ENCODE measurements around the gene NXPH3. TPM values are rescaled to one million over a fixed set of nuclear protein-coding genes. Genes with fewer than 3 reads are reported as not detected.

The NXPH3 gene
- total and polyA plus RNA-seq, 8 donors, result 0.19 to 1.1 (median 0.33) TPM

DNA sequence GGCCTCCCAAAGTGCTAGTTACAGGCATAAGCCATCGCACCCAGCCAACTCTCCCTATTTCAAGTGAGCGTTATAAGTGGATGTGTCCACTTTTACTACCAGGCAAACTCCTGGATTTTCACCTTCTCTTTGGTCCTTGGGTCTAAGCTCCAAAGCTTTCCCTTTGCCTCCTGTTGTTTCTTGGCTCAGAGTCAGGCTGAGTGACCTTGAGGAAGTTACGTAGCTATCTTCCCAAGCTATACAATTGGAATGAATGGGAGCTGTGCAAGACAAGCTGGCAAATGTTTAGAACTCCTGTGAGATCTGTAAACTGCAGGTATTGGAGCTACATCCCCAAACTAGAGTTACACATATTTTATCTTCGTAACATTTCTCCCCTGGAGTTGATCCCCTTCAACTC, 20.3 kb downstream of the NXPH3 start:
- Histone ChIP-seq H3K27me3 (no peaks in the 10 kb centered on the region), H3K4me3 (no peak overlapping the region), H3K4me1 (no peaks in the 10 kb centered on the region), H3K36me3 (peaks cover 2 to 16% (median 11%) of the 10 kb centered on the region in 3 donors), H3K9me3 (no peaks in the 10 kb centered on the region), H3K27ac (no peak overlapping the region)
- no peak for ATAC-seq
- intact Hi-C loops (cut with DNase I), result no loop called here
- no peak for DNase-seq
- WGBS, 2 donors, result 77 to 78% methylated on average over 4 of the region's 4 CpGs
- FAIRE-seq, result no peak
- TF ChIP-seq, protein P1, sequence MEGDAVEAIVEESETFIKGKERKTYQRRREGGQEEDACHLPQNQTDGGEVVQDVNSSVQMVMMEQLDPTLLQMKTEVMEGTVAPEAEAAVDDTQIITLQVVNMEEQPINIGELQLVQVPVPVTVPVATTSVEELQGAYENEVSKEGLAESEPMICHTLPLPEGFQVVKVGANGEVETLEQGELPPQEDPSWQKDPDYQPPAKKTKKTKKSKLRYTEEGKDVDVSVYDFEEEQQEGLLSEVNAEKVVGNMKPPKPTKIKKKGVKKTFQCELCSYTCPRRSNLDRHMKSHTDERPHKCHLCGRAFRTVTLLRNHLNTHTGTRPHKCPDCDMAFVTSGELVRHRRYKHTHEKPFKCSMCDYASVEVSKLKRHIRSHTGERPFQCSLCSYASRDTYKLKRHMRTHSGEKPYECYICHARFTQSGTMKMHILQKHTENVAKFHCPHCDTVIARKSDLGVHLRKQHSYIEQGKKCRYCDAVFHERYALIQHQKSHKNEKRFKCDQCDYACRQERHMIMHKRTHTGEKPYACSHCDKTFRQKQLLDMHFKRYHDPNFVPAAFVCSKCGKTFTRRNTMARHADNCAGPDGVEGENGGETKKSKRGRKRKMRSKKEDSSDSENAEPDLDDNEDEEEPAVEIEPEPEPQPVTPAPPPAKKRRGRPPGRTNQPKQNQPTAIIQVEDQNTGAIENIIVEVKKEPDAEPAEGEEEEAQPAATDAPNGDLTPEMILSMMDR (IDR thresholded peaks at IDR 0.05), result no peak

DNA sequence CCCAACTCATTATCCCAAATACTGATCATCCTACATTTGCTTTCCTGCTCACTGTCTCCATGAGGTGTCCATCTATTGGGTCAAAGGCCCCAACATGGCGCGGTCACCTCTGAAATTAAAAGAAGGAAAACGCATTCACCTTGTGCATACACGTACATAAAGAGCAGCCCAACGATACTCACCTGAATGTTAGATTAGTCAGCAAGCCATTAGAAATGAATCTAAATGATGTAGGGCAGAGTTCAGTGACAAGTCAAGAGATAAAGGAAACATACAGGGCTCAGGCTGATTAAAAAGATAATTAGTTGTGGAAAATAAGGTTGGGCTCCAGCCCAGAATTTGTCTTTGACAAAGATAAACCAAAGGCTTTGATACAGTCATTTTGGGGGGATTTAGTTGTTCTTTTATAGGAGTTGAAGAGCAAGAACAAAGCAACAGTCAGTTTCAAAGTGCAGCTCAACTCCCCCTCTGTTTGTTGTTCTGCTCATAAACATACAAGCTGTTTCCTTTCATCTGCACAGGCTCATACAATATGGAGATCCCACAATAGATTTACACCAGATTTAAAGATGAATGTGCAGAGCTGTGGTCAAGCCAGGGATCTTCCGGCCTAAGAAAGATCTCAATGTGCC, 21.1 kb downstream of the NXPH3 start:
- 90 to 92% methylated on average over 6 of the region's 6 CpGs for WGBS, 2 donors
- H3K4me3 ChIP-seq, result no peak overlapping the region
- no peak overlapping the region for H3K27ac ChIP-seq
- no peak for FAIRE-seq
- H3K27me3 ChIP-seq, result no peaks in the 10 kb centered on the region
- intact Hi-C loops (cut with DNase I), result no loop called here
- no peak for ATAC-seq
- TF ChIP-seq, protein P1 (IDR thresholded peaks at IDR 0.05), result no peak
- peaks cover 2 to 21% (median 11%) of the 10 kb centered on the region in 3 donors for H3K36me3 ChIP-seq
- no peaks in the 10 kb centered on the region for H3K9me3 ChIP-seq
- DNase-seq, result no peak
- H3K4me1 ChIP-seq, result no peaks in the 10 kb centered on the region

DNA sequence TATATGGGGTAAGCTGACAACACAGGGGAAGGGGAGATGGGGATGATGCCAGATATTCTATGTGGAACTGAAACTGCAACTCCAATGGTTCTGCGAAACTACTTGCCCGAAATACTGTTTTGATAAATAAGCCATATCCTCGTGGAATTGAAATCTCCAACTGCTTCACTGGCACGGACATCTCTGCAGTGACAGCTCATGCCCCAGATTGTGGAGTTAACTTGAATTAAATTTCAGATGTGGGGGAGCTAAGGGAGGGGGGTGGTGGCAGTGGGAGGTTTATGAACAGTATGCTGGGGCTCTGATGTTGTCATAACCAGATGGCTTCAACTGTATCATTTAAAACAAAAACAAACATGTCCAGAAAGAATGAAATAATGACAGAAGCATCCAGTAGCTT, 21.8 kb downstream of the NXPH3 start:
- Histone ChIP-seq H3K4me3 (no peak overlapping the region), H3K27me3 (no peaks in the 10 kb centered on the region), H3K27ac (no peak overlapping the region), H3K36me3 (peaks cover 2 to 24% (median 11%) of the 10 kb centered on the region in 3 donors), H3K4me1 (no peaks in the 10 kb centered on the region), H3K9me3 (no peaks in the 10 kb centered on the region)
- WGBS, 2 donors, result 94% methylated on average over 4 of the region's 4 CpGs
- FAIRE-seq, result no peak
- DNase-seq, result no peak
- intact Hi-C loops (cut with DNase I), result no loop called here
- TF ChIP-seq, protein P1 (IDR thresholded peaks at IDR 0.05), result no peak
- ATAC-seq, result no peak

DNA sequence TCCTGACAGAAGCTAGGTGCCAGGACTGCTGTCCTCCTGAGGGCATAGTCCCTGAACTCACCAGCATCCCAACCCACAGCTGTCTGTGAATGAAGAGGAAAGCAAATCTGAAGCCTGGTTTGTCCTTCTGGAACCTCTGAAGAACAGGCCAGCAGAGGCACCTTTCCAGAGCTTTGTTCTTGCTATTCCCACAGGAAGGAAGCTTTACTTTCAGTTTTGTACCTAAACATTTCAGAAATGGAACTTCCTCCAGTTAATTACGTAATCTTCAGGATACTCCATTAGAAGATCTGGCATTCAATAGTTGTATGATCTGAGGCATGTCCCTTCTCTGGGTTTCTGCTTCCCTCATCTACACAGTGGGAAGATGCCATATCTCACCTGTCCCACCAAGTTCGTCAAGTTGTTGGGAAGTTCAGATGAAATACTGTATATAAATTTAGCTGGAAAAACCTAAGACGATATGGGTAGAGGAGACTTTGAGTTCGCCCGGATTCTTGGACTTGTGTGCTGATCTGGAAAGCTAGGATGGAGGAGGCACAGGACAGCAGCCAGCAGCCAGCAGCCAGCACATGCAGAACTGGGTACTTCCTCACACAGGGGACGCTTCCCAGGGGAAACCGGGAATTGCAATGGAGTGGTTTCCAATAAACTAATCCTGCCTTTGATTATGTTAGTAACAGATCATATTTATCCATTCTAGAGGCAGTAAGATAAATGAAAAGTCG, 22.4 kb downstream of the NXPH3 start:
- Histone ChIP-seq H3K9me3 (no peaks in the 10 kb centered on the region), H3K4me3 (no peak overlapping the region), H3K4me1 (no peaks in the 10 kb centered on the region), H3K27me3 (no peaks in the 10 kb centered on the region), H3K36me3 (peaks cover 2 to 24% (median 16%) of the 10 kb centered on the region in 3 donors), H3K27ac (no peak overlapping the region)
- TF ChIP-seq, protein P1 (IDR thresholded peaks at IDR 0.05), result no peak
- intact Hi-C loops (cut with DNase I), result no loop called here
- DNase-seq, result no peak
- no peak for FAIRE-seq
- WGBS, 2 donors, result 85 to 89% methylated on average over 8 of the region's 8 CpGs
- ATAC-seq, result no peak

DNA sequence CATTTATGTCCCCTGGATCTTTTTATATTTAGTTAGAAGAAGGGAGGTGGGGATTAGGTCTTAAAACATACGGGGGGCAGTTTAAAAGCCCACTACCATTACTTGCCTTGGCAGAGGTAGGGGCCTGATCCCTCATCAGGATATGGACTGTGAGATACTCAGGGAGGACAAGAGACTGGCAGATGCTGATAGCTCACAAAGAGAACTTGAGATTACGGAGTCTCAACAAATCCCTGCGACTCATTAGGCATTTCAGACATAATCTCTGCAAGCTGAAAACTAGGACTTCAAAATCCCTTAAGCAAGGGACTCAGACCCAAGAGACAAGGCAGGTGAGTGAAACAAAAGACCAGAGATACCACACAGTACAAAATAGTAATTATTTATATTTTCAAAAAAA, 23.2 kb downstream of the NXPH3 start:
- peaks cover 2 to 24% (median 19%) of the 10 kb centered on the region in 3 donors for H3K36me3 ChIP-seq
- intact Hi-C loops (cut with DNase I), result no loop called here
- H3K4me1 ChIP-seq, result no peaks in the 10 kb centered on the region
- no peak overlapping the region for H3K27ac ChIP-seq
- H3K4me3 ChIP-seq, result no peak overlapping the region
- H3K9me3 ChIP-seq, result no peaks in the 10 kb centered on the region
- TF ChIP-seq, protein P1 (IDR thresholded peaks at IDR 0.05), result no peak
- 93 to 95% methylated on average over 3 of the region's 3 CpGs for WGBS, 2 donors
- FAIRE-seq, result no peak
- no peak for DNase-seq
- no peaks in the 10 kb centered on the region for H3K27me3 ChIP-seq
- no peak for ATAC-seq
